GM19324 (cell line): ENCODE measurements around the gene AQP4.

Source experiments
- ATAC-seq: cut with Tn5 transposase; IDR thresholded peaks from one replicate; pipeline ENCODE4 v1.9.1; 2021; ENCODE audit warnings: mild to moderate bottlenecking, moderate library complexity; ENCODE audit not compliant: unreplicated experiment, low FRiP score

The AQP4 gene, protein sequence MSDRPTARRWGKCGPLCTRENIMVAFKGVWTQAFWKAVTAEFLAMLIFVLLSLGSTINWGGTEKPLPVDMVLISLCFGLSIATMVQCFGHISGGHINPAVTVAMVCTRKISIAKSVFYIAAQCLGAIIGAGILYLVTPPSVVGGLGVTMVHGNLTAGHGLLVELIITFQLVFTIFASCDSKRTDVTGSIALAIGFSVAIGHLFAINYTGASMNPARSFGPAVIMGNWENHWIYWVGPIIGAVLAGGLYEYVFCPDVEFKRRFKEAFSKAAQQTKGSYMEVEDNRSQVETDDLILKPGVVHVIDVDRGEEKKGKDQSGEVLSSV

GRCh38 chr18:26865557-26865956 lies at the start of gene AQP4:
TSS of gene AQP4 (minus strand) at chr18:26865707. CDS start at chr18:26865689, 18 bp downstream.
- no peak for ATAC-seq

DNA sequence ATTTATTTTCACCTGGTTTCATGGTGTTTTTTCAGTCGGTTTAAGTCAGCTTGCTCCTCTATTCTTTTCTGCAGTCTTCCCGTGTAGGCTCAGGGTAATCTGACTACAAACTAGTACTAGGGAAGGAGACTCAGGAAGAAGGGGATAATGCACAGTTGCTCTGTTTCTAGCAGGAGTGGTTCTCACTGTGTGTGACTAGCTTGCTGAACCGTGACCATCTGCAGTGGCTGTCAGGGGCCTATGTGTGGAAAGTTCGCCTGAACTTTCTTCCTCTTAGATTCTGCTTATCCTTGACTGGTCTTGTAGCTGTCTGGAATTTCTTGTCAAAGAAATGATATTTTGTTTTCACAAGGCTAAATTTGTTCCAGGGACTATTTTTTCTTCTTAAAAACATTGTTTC lies 46.3 kb upstream of the AQP4 start:
- no peak for ATAC-seq

DNA sequence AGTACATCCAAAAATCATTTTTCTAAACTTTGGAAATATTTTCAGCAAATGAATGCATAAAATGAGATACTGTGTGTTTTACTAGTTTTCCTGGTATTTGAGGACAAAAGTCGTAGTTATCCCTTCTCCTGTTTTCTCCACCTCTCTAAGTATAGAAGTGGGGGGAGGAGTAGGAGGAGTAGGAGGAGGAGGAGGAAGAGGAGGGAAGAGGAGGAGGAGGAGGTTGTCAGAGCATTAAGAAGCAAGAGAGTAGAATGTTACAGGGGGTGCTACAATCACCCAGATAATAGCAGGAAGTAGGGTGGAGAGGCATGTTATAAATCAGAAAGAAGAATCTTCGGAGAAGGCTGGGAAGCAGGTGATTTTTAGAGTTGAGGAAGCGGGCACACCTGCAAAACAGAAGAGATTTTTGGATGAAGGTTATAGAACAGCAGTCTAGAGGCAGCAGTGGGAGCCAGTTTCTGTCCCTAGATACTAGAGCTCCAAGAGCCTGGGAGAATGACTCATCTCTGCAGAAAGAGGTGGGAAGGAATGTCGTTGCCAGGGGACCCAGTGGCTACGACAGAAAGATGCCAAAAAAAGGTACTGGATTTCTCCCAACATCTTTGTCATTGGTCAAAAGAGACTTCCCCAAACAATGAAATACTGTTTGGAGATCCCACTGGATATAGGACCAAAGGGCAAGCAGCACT lies 44.2 kb upstream of the AQP4 start:
- no peak for ATAC-seq

GRCh38 chr18:26908906-26909305 lies 43.4 kb upstream of the AQP4 start:
- ATAC-seq: no peak

GRCh38 chr18:26902291-26902690 lies 36.8 kb upstream of the AQP4 start:
- no peak for ATAC-seq

DNA sequence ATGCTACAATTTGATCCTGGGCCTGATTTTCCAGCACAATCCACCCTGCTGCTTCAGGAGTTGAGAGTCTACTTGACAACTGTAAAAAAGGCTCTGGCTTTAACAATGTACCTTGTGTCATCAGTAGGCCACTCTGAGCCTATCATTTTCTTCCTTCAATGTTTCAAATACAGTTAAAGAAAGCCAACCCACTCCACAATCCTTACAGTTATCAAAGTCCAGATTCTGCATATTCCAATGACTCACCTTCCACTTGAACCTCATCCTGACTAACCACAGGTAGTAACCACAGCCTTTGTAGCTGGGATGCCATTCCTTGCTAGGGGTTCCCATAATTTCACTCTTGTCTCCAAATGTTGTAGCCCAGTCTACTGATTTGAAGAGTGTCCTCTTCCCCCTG lies 35.5 kb upstream of the AQP4 start:
- ATAC-seq: no peak

DNA sequence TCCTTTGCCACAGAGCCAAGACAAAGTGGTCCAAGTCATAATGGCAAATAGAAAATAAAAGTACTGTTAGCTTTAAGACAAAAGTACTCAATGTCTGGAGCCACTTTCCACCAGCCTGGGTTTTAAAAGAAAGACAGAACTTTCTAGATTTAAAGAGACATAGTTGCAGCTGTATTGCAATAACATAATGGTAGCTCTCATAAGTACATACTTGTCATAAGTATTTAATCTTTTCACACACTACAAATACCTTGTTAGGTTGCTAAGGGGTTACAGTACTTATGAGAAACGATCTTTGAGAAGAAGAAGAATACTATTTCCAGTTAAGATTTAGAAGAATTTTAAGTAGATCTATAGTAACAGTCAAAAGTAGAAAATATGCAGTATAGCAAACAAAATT lies 28.9 kb upstream of the AQP4 start:
- no peak for ATAC-seq

GRCh38 chr18:26893996-26894395 lies 28.5 kb upstream of the AQP4 start:
- ATAC-seq: no peak

DNA sequence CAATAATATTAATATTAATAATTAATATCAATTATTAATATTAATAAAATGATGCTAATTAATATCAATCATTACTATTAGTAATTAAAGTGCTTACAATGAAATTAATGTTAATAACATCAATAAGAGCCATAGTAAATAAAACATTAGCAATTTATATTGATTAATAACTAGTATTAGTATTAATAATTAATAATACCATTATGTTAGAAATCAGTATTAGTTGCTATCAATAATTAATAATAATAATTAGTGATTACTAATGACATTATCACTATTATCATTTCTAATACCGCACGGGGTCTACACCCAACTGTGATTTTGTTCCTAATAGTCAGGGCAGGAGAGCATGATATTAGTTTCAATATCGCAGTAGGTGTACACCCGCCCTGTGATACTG lies 22.8 kb upstream of the AQP4 start:
- no peak for ATAC-seq

GRCh38 chr18:26875040-26875654 lies 9.6 kb upstream of the AQP4 start:
- no peak for ATAC-seq

DNA sequence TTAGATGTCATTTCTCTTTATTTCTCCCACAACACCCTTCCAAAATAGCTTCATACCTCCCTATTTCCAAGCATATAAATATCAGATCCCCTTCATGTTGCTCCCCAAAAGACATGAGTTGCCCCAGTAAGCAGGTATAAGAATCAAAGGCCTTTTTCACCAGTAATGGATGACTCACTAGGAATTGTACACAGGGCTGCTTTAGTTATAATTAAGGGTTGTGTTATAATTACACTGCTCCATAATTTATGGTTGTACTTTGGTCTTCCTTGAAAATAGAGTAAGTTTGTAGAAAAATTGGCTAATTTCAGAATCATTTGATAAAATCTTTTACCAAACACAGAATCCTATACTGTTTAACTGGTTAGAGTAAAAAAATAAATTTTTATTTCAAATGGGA lies 8.8 kb upstream of the AQP4 start:
- ATAC-seq: no peak

DNA sequence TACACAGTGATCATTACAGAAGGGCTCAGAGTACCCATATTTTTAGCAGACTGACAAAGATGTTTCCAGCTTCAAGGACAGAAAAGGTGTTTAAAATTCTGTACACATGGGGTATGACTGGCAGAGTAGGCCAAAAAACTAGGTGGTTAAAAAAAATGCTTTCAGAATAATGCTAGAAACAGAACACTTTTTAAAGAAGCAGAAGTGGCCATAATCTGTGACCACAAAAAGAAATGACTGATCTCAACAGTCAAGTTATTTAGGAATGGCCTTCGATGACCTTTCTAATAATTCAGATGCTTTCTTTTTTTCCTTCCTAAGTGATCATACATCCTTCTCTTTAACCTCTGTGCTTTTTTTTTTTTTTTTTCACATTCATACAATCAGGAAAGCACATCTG lies 4.1 kb upstream of the AQP4 start:
- ATAC-seq: no peak

GRCh38 chr18:26868968-26869586 lies 3.6 kb upstream of the AQP4 start:
- no peak for ATAC-seq

- no peak for ATAC-seq
Measured at GRCh38 chr18:26867471-26867870, 2.0 kb upstream of the AQP4 start.

- no peak for ATAC-seq
Measured at GRCh38 chr18:26864658-26865057, 849 bp downstream of the AQP4 start.

GRCh38 chr18:26863921-26864497 lies 1.5 kb downstream of the AQP4 start:
- no peak for ATAC-seq

DNA sequence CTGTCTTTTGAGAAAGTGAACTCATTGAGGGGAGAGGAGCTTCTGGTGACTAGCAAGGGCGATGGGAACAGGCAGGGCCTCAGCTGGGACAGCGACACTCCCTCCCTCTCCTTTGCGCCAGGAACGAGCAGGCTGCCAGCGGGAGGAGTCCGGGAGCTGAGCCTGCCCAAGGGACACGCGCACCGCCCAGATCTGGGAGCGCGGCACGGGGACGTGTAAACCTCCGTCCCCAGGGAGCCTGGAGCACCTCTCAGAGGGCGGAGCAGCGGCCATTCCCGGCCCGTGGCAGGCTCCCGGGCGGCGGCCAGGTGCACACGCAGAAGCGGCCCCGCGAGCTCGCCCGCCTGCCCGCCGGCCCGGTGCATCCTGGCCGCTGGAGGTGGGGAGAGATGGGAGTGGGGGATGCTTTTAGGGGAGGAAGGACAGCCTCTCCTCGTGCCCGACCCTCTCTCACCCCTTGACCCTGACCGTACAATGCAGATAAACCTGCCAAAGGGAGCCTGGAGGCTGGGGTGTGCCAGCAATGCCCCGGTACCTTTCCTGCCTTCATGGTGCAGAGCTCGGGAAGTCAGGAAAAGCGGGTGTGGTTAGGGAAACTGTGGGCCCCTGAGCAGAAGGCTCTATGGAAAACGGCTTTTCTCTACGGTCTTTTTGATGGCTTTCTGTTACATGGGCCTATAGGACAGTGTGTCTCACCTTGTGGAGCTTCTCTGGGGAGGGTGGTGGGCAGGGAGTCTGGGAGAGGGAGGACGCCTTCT lies 2.2 kb downstream of the AQP4 start:
- no peak for ATAC-seq

GRCh38 chr18:26862084-26862483 lies 3.4 kb downstream of the AQP4 start:
- ATAC-seq: no peak

GRCh38 chr18:26854292-26854881 lies 11.1 kb downstream of the AQP4 start:
- no peak for ATAC-seq

- ATAC-seq: no peak
Measured at GRCh38 chr18:26853401-26853800, 12.1 kb downstream of the AQP4 start.
